Psoas muscle (tissue), 8 donors: Measurements from ENCODE around the gene CISTR. TPM values are rescaled to one million over a fixed set of nuclear protein-coding genes. Genes with fewer than 3 reads are reported as not detected.
A peak's percentile ranks its signal among the peaks of the same experiment; 100 is the strongest.
"Not testable (repeated sequence)": the region's sequence is repeated elsewhere in the genome, so short reads cannot be mapped to it uniquely, and the experiment has no call there.

ENCODE experiments used
- ATAC-seq, 4 donors: fragments of 200-7000 bp; cut with Tn5 transposase; one replicate each; pipeline ENCODE4 v1.9.1; 2020; ENCODE audit warnings: moderate library complexity in 3 of 4, mild to moderate bottlenecking in 2 of 4
- DNase-seq, 2 donors: peaks; one replicate each; pipeline ENCODE4 v3.0.0-alpha.2; 2020
- H3K27ac ChIP-seq: fragments of 200-600 bp; one replicate; pipeline ENCODE4 v1.8.0; 2022
- H3K27me3 ChIP-seq, 3 donors: fragments of 200-600 bp in 1 of 3; one replicate each; pipeline versions ENCODE4 v1.6.1 to v1.8.0; 2013 to 2022; ENCODE audit warnings: low read length in 2 of 3, mild to moderate bottlenecking in 2 of 3, moderate library complexity in 1 of 3; ENCODE audit not compliant: insufficient read depth in 3 of 3
- H3K36me3 ChIP-seq, 2 donors: fragments of 200-600 bp in 1 of 2; one replicate each; pipeline versions ENCODE4 v1.6.1 to v1.8.0; 2013 to 2022; ENCODE audit warnings: low read depth in 1 of 2, mild to moderate bottlenecking in 1 of 2, moderate library complexity in 1 of 2; ENCODE audit not compliant: insufficient read depth in 1 of 2
- H3K4me1 ChIP-seq: fragments of 200-600 bp; one replicate; pipeline ENCODE4 v1.8.0; 2022
- H3K4me3 ChIP-seq: fragments of 200-600 bp; one replicate; pipeline ENCODE4 v1.8.0; 2022; ENCODE audit warnings: mild to moderate bottlenecking
- H3K9me3 ChIP-seq: fragments of 200-600 bp; one replicate; pipeline ENCODE4 v1.8.0; 2022
- CTCF ChIP-seq: fragments of 200-600 bp; IDR thresholded peaks from one replicate; pipeline ENCODE4 v1.8.0; 2022; ENCODE audit warnings: antibody characterized with exemption
- WGBS, 3 donors: extraction: QIAGEN DNeasy Blood & Tissue Kit; methylation state at CpG; one replicate each; pipeline versions ENCODE4 v1.1.6 to v1.1.7; 2013; 5-methylcytosine and 5-hydroxymethylcytosine counted together
- intact Hi-C, 2 donors: fragments of 100-400 bp; cut with DNase I; formaldehyde crosslinking; loops; one replicate each; pipeline versions ENCODE4 v1.11.0 to v1.14.2; 2022
- polyA plus RNA-seq, 3 donors: library from polyadenylated mRNA; stranded (reverse); fragments of 200-250 nt; gene quantifications; one replicate each; pipeline ENCODE4 v1.2.3, GENCODE V29; 2013
- total RNA-seq, 4 donors: library from RNA; stranded (reverse); fragmentation: NEBNext Ultra II Directional in 2 of 4; extraction: Animal tissue kit (Norgen Biotek cat#: 25700) in 2 of 4; gene quantifications; one replicate each; pipeline versions ENCODE4 v1.2.1 to v1.2.4, GENCODE V29; 2021 to 2023
- donor health status: healthy with polysubstance abuse.
- donor health status: DM: no; HTN: no; CAD: no; lungs with moderate emphysema.
- donor health status: Bipolar disorder and iron deficiency.
- donor health status: healthy.
- donor health status: DM: yes; HTN: yes; CAD: no.
- donor health status: DM: no; HTN: no; CAD: no.
- donor health status: DM: no; HTN: no; CAD: no.
- donor health status: DM: yes; HTN: yes; CAD: no.

Gene CISTR
- total and polyA plus RNA-seq, 7 donors: not detected

- H3K4me3 ChIP-seq: no peak overlapping the region
Observed at GRCh38 chr12:53719649-53720048, 32.1 kb downstream of the CISTR start.

GRCh38 chr12:53718567-53718966, 33.2 kb downstream of the CISTR start:
- H3K4me1 ChIP-seq, intact Hi-C loops, ATAC-seq, DNase-seq, H3K9me3 ChIP-seq, H3K27me3 ChIP-seq, H3K4me3 ChIP-seq, H3K27ac ChIP-seq: not testable (repeated sequence)
- WGBS, 3 donors: 74 to 90% (median 81%) methylated on average over 6 of the region's 6 CpGs
- H3K36me3 ChIP-seq: peaks cover 22 to 100% of the 10 kb centered on the region in 2 donors

More at GRCh38 chr12:53719649-53720048, 32.1 kb downstream of the CISTR start:
- TF ChIP-seq CTCF: no peak
- H3K27me3 ChIP-seq: no peaks in the 10 kb centered on the region
- ATAC-seq: no peak
- peaks cover 30 to 100% of the 10 kb centered on the region in 2 donors for H3K36me3 ChIP-seq
- no peak overlapping the region for H3K27ac ChIP-seq
- intact Hi-C loops: no loop called here
- H3K9me3 ChIP-seq: no peaks in the 10 kb centered on the region
- WGBS, 3 donors: 65 to 69% (median 66%) methylated on average over 2 of the region's 2 CpGs
- no peak for DNase-seq
- no peaks in the 10 kb centered on the region for H3K4me1 ChIP-seq

- Histone ChIP-seq H3K36me3 (peaks cover 25 to 100% of the 10 kb centered on the region in 2 donors), H3K9me3 (no peaks in the 10 kb centered on the region), H3K27me3 (no peaks in the 10 kb centered on the region), H3K4me1 (no peaks in the 10 kb centered on the region), H3K4me3 (no peak overlapping the region), H3K27ac (no peak overlapping the region)
- DNase-seq (no peak), ATAC-seq (peak in 3 of 4 donors; percentile 30 to 69 (median 58))
- TF ChIP-seq CTCF: no peak
- intact Hi-C loops: no loop called here
- 76 to 89% (median 78%) methylated on average over 5 of the region's 5 CpGs for WGBS, 3 donors
Observed at GRCh38 chr12:53717319-53717718, 34.5 kb downstream of the CISTR start.

- no peak for TF ChIP-seq CTCF
- DNase-seq (no peak), ATAC-seq (no peak)
- Histone ChIP-seq H3K36me3 (peaks cover 9 to 76% of the 10 kb centered on the region in 2 donors), H3K4me1 (no peaks in the 10 kb centered on the region), H3K27ac (no peak overlapping the region), H3K4me3 (no peak overlapping the region), H3K9me3 (no peaks in the 10 kb centered on the region), H3K27me3 (no peaks in the 10 kb centered on the region)
- WGBS, 3 donors: 81 to 100% (median 87%) methylated on average over 4 of the region's 4 CpGs
- intact Hi-C loops: no loop called here
Observed at GRCh38 chr12:53714004-53714403, 37.8 kb downstream of the CISTR start.

GRCh38 chr12:53713516-53713915, 38.3 kb downstream of the CISTR start:
- Histone ChIP-seq H3K9me3 (no peaks in the 10 kb centered on the region), H3K4me3 (no peak overlapping the region), H3K27ac (no peak overlapping the region), H3K36me3 (peaks cover 9 to 71% of the 10 kb centered on the region in 2 donors), H3K4me1 (no peaks in the 10 kb centered on the region), H3K27me3 (no peaks in the 10 kb centered on the region)
- intact Hi-C loops: no loop called here
- 73 to 89% (median 80%) methylated on average over 8 to 9 of the region's 9 CpGs for whole genome bisulfite sequencing, 3 donors
- no peak for TF ChIP-seq CTCF
- DNase-seq (no peak), ATAC-seq (no peak)
